IPS-NIHi7 (cell line): ENCODE data around the gene WDR49.

Experiments used
- DNase-seq: peaks from one replicate; pipeline ENCODE4 v3.0.0; 2012; ENCODE audit warnings: mixed read lengths; ENCODE audit errors: extremely low spot score

WDR49 gene

DNA sequence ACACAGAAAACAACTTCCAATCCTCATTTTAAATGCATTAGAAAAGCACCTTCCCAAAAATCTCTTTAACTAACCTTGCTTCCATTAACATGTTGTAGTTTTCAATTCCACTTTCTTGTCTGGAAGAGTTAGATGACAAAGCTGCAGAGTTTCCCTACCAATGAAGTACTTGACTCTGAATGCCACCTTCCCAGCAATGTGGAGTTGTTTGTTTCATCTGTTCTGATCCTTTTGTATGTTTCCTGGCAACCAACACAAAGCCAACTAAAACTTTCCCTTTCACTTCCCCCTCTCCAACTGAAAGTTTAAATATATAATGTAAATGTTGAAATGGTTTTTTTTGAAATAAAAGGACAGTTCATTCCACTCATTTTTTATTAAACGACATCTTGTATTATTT, at the start of gene WDR49:
WDR49 (minus strand) TSS at position 183 of the 400 bp plus-strand sequence. CDS start 517 bp downstream, outside the sequence.
- DNase-seq = peak; percentile 43

DNA sequence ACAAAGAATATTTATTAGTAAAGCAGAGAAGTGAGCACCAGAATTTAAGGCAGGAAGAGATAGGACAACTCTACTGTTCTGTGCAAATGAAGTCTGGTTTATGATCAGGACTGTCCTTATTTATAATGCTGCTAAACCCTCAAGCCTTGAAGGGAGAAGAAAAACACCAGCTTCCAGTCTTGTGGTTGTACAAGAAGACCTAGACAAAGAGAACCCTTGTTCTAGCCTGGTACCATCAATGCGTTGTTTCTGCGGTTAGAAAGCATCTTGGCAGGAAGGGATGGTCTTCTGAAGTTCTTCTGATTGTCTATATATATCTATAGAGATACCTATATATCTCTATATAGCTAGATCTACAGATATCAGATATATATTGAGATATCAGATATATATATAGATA, 47.2 kb upstream of the WDR49 start:
- no peak for DNase-seq

DNA sequence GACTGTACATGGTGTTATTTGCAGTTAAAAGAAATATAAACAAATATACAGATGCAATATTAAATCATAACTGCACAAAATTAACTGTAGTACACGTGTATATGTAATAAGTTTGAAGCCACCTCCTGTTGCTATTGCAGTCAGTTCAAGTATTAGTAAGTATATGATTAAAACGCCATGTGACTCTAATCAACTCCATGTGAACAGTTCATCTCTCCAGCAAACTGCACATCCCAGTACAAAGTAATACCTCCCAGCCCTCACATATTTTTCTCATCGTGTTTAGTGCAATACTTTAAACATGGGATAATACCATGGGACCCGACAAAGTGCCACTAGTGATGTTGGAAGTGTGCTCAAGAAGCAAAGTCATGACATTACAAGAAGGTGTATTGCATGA, 46.3 kb upstream of the WDR49 start:
- DNase-seq = no peak

DNA sequence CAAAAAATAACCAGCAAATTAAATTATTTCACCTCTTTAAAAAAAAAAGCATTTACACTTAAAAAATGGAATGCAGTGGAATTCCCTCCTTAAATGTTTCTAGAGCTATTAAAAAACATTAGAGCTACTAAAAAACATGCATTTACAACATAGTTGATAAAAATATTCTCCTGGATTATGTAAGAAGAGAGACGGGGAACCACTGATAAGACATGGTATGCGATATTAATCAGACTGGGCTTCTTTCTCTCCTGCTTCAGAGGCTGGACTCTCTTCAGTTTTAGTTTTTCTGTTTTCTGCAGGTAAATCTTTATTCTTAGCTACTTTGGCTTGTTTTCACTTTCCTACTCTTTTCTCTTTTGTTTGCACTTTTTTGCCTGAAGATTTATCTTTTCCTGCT, 40.4 kb upstream of the WDR49 start:
- no peak for DNase-seq

DNA sequence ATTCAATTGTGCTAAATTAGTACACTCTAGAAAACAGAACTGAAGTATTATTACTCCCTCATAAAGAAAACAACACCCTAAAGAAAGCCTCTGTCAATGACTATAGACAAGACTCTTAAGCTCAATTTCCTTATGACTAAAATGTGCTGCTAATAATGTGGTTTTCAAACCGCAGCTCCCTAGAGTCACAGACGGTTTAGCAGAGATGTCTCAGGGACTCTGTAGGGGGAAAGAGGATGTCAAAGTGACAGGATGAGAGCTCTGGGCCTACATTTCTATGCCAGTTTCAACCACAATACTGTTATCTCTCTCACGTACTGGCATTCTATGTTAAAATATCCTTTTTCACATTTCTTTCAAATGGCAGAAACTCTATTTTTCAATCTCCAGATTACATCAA, 37.6 kb upstream of the WDR49 start:
- DNase-seq = no peak

DNA sequence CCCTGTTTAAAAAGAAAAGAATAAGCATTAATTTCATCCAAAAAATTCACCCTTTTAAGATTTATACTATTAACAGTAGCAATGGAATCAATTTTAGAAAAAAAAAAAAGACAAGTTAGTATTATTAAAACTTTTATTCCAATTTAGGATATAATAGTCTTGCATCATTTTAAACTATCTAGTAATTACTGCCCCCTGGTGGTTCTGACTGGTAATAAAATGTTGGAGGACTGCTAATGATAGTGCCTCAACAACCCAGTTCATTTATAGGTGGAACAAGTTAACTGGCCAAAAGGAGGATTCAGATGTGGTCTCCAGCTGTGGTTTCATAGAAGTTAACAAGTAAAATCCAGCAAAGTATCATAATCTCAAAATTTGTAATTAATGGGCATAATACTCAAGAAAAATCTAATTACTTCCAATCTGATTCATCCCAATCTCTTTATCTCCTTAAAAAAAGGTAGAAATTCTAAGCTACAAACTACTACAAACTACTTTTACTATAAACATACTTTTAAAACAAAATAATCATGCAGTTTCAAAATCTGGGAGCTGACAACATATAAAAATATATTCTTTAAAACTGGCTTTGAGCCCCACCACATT, 30.7 kb upstream of the WDR49 start:
- peak; percentile 58 for DNase-seq

DNA sequence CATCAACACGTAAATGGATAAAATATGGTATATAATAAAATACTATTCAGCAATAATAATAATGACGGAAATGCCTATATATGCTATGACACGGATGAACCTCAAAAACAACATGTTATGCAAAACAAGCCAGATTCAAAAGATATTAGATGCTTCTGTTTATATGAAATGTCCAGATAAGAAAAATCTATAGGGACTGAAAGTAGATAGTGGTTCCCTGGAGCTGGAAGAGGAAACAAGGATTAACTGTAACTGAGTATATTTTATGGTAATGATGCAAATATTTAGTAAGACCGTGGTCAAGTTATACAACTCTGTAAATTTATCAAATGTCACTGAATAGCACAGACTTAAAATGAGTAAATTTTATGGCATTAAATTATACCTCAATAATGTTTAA, 25.8 kb upstream of the WDR49 start:
- DNase-seq = no peak

DNA sequence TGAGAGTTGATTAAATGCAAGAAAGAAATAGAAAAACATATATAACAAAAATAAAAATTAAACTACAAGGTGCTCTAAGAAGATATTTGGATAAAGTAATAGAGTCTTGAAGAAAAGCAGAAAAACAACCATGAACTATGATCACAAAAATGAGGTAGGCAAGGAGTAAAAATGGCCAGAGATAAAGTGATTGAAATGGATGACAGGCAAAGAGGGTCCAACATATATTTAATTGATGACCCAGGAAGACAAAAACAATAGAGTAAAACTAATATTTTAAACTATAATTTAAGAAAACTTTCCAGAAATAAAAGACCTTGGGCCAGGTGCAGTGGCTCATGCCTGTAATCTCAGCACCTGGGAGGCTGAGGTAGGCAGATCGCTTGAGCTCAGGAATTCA, 22.1 kb upstream of the WDR49 start:
- no peak for DNase-seq

DNA sequence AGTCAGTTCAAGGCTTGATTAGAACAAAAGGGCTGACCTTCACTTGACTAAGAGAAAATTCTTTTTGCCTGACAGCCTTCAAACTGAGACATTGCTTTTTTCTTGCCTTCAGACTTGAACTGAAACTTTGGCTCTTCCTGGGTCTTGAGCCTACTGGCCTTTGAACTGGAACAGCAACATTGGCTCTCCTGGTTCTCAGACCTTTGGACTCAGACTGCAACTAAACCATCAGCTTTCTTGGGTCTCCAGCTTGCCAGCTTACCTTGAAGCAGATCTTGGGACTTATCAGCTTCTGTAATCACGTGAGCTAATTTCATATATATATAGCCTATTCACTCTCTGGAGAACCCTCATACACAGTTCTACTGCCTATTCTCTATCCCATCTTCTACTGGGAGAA, 19.5 kb upstream of the WDR49 start:
- DNase-seq = no peak

DNA sequence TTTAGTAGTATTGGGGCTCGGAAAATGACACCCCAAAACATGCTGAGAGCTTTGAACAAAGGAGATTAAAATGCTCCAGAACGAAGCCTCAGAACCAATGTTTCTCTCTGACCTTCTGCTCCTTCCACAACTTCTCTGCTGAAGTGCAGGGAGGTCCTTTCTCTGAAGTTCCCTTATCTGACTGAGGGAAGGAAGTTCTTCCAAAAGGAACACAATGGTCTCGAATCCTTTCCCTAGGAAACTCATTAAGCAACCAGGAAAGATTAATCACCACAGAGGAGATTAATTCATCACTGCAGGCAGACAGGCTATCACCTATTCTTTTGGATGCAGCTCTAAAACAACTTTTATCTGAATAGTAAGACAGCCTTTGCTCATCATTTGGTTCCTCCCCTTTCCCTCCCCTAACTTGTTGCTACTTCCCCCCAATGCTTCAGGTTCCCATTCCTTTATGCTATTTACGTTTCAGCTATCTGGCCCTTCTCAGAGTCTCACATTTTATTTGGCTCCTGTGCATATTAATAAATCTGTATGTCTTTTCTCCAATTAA, 18.2 kb upstream of the WDR49 start:
- DNase-seq = no peak

DNA sequence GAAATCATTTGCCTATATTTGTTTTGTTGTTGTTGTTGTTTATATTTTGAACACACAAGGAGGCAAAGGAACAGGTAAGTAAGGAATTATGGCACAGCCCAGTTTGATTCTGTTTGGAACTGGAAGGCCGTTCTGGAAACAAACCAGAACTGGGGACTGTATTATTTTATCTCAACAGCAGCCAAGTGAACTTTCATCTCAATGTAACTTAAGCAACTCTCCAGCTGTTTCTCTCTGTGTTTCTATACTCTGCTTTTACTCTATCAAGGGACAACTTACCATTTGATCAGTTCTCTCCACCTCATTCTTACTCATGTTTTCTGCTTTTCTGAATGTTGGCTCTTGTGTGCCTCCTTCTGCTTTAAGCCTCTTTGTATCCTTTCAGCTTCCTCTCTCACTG, 16.0 kb upstream of the WDR49 start:
- DNase-seq = no peak

DNA sequence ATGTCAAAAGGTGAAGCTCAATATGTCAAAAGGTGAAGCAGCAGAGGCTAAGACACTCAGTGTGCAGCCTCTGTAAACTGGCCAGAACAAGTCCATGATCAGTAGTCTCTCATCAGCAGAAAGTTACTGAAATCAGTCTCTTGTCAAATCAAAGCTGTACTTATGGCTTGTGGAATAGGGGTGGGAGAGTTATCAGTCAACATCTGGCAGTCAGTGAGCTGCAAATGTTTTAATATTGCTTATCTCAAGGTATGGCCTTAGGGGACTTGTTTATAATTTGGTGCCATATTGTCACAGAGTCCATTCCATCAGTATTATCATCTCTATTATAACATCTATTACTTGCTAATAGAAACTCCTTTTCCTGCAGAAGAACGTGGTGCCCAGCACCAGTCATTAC, 14.9 kb upstream of the WDR49 start:
- no peak for DNase-seq

DNA sequence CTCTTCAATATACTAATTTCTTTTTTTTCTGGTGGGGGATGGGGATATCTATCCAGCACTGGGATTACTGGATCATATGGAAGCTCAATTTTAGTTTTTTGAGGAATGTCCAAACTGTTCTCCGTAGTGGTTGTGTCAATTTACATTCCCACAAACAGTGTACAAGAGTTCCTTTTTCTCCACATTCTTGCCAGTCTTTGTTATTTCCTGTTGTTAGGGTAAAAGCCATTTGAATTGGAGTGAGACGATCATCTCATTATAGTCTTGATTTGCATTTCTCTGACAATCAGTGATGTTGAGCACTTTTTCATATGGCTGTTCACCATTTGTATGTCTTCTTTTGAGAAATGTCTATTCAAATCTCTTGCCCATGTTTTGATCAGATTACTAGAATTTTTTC, 12.8 kb upstream of the WDR49 start:
- DNase-seq = no peak

DNA sequence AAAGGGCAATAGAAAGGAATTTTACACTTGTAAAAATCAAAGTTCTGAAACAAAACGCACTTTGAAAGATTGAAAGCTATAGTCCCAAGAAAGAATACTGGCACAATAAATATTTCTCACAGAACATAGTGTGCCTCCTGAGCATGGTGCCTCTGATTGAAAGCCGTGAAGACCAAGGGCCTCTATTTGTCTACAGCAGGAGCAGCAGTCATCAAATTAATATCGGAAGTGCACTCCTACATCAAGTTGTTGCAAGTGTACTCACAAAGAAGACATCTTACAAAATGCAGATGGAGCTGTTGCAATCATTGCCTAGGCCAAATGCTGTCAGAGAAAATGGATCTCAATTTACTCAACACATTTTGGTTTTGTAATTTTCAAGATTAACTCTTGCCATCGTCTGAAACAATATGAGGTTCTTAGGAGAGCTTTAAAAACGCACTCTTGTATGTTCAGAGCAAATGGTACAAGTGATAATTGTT, 9.2 kb upstream of the WDR49 start:
- DNase-seq = no peak

DNA sequence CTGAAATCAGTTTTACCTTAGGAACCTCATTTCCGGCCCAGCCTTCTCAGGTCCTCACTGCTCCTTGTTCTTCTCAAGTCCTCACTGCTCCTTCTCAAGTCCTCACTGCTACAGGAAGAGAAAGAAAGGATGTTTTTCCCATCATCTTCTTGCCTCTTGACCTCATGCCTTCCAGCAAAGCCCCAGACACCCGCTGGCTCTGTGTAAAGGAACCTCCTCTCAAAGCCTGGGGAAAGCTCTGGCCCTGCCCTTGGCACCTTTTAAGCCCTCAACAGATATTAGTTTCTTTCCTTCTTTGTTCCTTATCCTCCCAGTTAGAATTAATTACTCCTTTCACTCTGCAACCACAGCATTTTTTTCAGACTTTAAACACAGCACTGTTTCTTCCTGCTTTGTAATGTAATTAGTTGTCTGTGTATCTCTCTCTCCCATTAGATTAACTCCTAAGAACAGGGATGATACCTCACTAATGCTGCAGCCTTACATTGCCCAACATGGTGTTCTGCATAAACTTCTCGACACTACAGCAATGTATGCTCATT, 4.0 kb upstream of the WDR49 start:
- DNase-seq = no peak

DNA sequence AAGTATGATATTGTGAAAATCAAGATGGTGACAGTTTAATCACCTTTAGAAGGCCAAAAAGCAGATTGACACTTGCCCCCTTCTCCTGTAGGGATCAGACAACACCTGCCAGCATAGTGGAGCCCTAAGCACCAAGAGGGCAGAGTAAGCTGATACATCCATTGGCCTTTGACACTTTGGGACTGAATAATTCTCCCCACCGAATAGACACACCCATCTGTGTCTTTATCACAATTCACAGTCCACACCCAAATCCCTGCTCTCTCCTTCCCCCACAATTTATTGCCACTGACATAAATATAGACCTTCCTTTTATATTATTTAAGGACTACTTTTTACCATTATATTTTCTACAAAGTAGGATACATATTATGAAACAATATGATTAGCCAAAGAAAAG, 3.1 kb upstream of the WDR49 start:
- DNase-seq = no peak

DNA sequence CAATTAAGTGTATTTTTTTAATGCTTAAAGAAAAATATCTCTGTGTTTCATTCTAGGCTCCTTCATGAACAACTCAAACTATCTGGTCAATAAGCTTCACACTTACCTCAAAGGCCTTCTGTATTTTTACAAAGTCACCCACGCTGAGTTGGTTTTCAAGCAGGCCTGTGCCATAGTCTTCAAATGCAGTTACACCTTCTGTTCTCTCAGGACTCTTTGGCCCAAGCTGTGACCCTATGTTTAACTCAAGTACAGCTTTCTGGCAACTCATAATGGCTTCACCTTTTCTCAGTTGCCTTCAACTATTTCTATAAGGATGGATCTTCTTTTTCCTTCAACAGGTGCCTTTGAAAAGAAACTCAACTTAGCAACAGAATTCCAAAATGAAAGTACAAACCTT, 587 bp downstream of the WDR49 start:
- DNase-seq = no peak

DNA sequence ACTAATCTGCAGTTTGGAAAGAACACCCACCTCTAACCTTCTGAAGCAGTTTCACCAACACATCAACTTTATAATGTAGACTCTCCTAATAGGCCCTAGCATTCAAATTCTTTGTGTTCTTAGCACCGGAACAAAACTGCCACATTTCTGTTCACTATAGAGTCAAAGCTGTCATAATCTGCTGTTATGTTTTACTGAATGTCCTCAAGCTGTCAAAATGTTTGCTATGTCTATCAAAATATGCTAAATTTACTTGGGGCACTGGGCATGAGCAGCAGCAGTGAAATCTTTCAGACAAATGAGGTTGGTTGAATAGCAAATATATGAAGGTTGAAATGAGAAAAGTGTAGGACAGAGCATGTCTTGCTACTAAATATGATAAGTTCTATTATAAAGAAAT, 1.9 kb downstream of the WDR49 start:
- no peak for DNase-seq

DNA sequence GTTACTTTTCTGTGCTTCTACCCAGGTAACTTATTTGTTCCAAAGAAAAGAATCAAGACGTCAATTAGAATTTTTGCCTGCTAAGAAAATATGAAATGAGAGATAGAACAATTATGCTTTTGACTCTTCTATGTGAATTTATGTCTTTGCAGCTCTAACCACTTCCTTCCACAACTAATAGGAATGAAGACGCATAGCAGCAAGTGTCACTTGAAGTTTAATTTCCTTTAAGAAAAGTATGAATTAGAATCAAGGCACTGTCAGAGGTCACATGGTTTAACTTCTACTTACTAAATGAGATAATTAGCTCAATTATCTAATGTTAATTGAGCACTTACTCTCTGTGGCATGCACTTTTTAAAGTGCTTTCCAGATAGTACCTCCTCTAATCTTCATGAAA, 3.3 kb downstream of the WDR49 start:
- DNase-seq = no peak

DNA sequence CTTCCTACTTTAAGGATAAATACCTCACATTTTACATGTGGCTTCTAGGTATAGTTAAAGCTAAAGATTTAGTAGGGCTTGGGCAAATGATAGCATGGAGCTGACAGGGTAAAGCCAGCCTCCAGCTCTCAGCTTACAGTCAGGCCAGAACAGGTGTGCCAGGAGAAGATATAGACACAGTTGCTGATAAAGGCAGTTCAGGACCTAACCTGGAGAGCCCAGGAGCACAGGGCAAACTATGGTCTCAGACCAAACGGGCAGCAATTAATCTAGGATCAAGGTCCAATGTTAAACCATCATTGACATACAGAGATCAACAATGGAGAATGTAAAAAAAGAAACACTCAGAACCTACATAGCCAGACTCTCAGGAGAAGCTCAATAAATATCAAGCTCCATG, 4.0 kb downstream of the WDR49 start:
- DNase-seq = no peak

DNA sequence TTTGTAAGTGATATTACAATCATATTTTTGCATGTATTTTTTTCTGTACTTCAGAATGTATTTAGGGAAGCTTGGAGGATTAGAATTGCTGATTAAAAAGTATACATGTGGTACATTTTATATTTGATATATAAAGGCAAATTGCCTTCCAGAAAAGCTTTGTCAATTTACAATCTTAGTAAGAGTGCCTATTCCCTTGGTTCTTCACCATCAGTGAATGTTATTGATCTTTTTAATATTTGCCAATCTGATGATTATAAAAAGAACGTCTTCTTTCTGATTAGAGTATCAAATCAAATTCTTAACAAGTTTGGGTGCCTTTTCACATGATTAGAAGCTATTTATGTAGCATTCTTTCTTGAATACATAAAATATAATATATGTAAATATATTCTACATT, 9.1 kb downstream of the WDR49 start:
- DNase-seq = no peak

DNA sequence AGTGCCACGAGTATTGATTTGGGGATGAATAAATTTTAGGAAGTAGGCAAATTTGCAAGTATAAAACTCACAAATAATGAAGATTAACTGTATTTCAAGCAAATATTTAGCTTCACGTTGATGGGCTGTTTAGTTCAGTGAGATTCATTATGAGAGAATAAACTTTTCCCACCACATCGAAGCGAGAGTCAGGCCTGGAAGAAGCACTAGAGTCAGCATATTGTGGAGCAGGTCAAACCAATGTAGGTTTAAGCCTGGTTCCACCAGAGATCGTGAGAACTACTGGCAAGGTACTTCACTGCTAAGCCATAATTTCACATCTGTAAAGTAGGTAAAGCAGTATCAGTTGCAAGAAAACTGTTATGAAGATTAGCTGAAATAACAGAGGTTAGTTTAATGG, 22.3 kb downstream of the WDR49 start:
- DNase-seq = no peak

DNA sequence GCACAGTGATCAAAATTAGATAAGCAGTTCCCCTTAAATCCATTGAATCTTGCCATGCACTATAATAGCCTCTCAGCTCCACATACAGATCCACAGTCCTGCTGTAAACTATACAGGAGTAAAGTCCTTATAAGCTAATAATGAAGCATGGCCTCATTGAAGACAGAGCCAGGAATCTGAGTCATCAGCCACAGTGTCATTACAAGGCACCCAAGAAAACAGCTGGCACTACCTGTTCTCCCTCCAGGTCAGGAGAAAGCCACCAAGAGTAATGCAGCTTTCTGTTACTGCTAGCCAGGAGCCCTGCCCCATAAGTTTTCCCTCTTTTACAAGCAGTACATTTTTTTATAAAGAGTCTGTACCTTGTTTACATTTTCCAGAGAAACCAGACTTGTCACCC, 27.3 kb downstream of the WDR49 start:
- no peak for DNase-seq

DNA sequence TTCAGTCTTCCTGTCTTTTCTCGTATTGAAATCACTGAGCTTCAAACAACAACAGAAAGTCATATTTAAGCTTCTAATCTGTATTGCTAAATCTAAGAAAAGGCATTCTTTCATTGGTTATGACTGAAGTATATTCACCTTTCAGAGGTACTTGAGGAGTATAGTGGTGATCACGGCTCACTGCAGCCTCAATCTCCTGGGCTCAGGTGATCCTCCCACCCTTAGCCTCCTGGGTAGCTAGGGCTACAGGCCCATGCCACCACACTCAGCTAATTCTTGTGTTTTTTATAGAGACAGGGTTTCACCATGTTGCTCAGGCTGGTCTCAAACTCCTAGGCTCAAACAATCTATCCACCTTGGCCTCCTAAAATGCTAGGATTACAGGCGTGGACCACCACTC, 38.7 kb downstream of the WDR49 start:
- DNase-seq = no peak
